Measurements from ENCODE around the gene CACNA1D.

CACNA1D gene

GRCh38 chr3:53495520-53496391 lies 1.3 kb downstream of the CACNA1D start:
- no peak for DNase-seq

GRCh38 chr3:53496392-53496670 lies 1.9 kb downstream of the CACNA1D start:
- DNase-seq = no peak

GRCh38 chr3:53496984-53497383 lies 2.6 kb downstream of the CACNA1D start:
- DNase-seq = no peak

- DNase-seq = no peak
Measured at GRCh38 chr3:53498806-53499641, 4.6 kb downstream of the CACNA1D start.

- no peak for DNase-seq
Measured at GRCh38 chr3:53500165-53500777, 5.9 kb downstream of the CACNA1D start.

- DNase-seq = no peak
Measured at GRCh38 chr3:53501178-53501577, 6.8 kb downstream of the CACNA1D start.

- no peak for DNase-seq
Measured at GRCh38 chr3:53502737-53503136, 8.3 kb downstream of the CACNA1D start.

- DNase-seq = no peak
Measured at GRCh38 chr3:53503195-53503594, 8.8 kb downstream of the CACNA1D start.

GRCh38 chr3:53506110-53506762 lies 11.8 kb downstream of the CACNA1D start:
- DNase-seq = no peak

- no peak for DNase-seq
Measured at GRCh38 chr3:53506763-53507145, 12.3 kb downstream of the CACNA1D start.

- no peak for DNase-seq
Measured at GRCh38 chr3:53509494-53509893, 15.1 kb downstream of the CACNA1D start.

GRCh38 chr3:53510508-53510907 lies 16.1 kb downstream of the CACNA1D start:
- no peak for DNase-seq

- DNase-seq = no peak
Measured at GRCh38 chr3:53511246-53511645, 16.8 kb downstream of the CACNA1D start.

GRCh38 chr3:53513556-53514190 lies 19.3 kb downstream of the CACNA1D start:
- no peak for DNase-seq

GRCh38 chr3:53516339-53516738 lies 21.9 kb downstream of the CACNA1D start:
- no peak for DNase-seq

- no peak for DNase-seq
Measured at GRCh38 chr3:53518495-53518981, 24.1 kb downstream of the CACNA1D start.

GRCh38 chr3:53519065-53519709 lies 24.8 kb downstream of the CACNA1D start:
- no peak for DNase-seq

GRCh38 chr3:53523346-53523745 lies 28.9 kb downstream of the CACNA1D start:
- DNase-seq = no peak

GRCh38 chr3:53524566-53524965 lies 30.2 kb downstream of the CACNA1D start:
- DNase-seq = no peak

- DNase-seq = no peak
Measured at GRCh38 chr3:53525765-53526703, 31.6 kb downstream of the CACNA1D start.

- no peak for DNase-seq
Measured at GRCh38 chr3:53526704-53527055, 32.3 kb downstream of the CACNA1D start.
